Measurements from ENCODE around the gene CEP170.

GRCh38 chr1:243275316-243275715 is 20.2 kb upstream of the CEP170 start:
- TF ChIP-seq EZH2 (IDR thresholded peaks at IDR 0.05; ENCODE audit: borderline replicate concordance, insufficient read depth, low read length, poor library complexity, severe bottlenecking) (no peak), CTCF (IDR thresholded peaks at IDR 0.05; ENCODE audit: poor library complexity, severe bottlenecking) (no peak)
